ENCODE results near the gene ASB10.

DNA sequence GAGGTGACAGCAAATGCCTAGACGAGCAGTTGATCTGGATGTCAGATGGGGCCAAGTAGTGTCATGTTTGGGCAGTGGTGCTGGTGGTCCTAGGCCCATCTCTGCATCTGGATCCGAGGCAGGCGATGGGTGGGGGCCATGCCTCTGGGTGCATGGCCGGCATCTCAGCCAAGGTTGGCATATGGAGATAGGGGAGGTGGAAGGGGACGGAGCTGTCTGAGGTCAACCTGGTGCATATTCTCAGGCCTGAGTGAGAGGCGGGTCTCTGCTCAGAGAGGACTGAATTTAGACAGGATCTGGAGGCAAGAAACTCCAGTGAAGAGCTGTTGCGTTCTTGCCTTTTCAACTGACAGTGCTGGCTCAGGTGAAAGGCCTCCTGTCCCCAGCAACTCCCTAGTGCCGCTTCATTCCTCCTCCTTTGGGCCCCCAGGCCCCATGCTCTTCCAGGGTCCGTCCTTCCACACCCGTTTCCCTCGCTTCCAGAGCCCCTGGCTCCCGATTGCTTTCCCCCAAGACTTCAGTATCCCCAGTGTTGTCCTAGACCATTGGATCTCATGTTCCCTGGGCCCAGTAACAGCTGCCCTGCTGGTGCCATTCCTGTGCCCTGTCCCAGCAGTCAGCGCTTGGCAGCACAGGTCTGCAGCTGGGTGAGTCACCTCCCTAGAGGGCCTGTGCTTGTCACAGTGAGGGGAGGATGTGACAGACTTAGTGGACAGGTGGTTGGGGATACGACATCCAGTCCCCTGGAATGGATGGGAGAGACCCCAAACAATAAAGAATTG, 52.1 kb downstream of the ASB10 start:
- no peak for TF ChIP-seq SMC3 (IDR thresholded peaks at IDR 0.05)
- TF ChIP-seq, protein P1, sequence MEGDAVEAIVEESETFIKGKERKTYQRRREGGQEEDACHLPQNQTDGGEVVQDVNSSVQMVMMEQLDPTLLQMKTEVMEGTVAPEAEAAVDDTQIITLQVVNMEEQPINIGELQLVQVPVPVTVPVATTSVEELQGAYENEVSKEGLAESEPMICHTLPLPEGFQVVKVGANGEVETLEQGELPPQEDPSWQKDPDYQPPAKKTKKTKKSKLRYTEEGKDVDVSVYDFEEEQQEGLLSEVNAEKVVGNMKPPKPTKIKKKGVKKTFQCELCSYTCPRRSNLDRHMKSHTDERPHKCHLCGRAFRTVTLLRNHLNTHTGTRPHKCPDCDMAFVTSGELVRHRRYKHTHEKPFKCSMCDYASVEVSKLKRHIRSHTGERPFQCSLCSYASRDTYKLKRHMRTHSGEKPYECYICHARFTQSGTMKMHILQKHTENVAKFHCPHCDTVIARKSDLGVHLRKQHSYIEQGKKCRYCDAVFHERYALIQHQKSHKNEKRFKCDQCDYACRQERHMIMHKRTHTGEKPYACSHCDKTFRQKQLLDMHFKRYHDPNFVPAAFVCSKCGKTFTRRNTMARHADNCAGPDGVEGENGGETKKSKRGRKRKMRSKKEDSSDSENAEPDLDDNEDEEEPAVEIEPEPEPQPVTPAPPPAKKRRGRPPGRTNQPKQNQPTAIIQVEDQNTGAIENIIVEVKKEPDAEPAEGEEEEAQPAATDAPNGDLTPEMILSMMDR (IDR thresholded peaks at IDR 0.05) = no peak
- no peak for TF ChIP-seq BHLHE40 (IDR thresholded peaks at IDR 0.05; ENCODE audit: low read depth, low read length)
- TF ChIP-seq, protein P2, sequence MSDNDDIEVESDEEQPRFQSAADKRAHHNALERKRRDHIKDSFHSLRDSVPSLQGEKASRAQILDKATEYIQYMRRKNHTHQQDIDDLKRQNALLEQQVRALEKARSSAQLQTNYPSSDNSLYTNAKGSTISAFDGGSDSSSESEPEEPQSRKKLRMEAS (IDR thresholded peaks at IDR 0.05) = no peak

Measured in A549 (cell line).